ENCODE results near the gene MATCAP1.

DNA sequence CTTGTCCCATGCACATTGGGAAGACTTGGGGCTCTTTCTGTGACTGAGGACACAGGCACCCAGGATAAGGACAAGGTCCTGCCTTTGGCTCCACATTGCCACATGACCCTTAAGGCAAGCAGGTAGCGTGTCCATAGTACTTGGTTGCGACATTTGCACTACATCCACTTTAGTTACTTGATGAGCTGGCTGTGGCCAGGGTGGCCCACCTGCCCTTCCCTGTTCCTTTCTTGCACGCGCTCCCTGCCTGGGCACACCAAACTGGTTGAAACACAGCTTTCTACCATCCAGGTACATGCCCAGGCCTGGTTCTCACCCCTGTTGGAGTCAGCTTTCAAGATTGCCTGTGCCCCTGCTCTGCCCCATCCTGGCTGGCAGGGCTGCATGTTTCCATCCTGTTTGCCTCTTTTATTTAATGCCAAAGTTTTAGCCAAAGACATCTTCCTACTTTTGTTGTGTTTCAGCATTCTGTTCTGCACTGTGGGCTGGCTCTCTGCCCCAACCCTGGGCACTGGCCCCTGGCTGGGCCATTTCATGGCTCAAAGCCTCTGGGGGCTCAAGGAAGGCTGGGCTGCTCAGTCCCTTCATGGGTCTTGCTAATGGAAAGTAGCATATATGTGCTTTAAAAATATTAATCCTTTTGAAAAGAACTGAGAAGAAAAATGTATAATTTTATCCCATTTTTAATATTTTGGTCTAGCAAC is 36.2 kb downstream of the MATCAP1 start:
- TF ChIP-seq POLR2A (IDR thresholded peaks at IDR 0.05), result no peak
- TF ChIP-seq, protein P1, sequence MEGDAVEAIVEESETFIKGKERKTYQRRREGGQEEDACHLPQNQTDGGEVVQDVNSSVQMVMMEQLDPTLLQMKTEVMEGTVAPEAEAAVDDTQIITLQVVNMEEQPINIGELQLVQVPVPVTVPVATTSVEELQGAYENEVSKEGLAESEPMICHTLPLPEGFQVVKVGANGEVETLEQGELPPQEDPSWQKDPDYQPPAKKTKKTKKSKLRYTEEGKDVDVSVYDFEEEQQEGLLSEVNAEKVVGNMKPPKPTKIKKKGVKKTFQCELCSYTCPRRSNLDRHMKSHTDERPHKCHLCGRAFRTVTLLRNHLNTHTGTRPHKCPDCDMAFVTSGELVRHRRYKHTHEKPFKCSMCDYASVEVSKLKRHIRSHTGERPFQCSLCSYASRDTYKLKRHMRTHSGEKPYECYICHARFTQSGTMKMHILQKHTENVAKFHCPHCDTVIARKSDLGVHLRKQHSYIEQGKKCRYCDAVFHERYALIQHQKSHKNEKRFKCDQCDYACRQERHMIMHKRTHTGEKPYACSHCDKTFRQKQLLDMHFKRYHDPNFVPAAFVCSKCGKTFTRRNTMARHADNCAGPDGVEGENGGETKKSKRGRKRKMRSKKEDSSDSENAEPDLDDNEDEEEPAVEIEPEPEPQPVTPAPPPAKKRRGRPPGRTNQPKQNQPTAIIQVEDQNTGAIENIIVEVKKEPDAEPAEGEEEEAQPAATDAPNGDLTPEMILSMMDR (IDR thresholded peaks at IDR 0.05), result no peak
- no peak for TF ChIP-seq EP300 (IDR thresholded peaks at IDR 0.05; ENCODE audit: low read depth)
